Right cardiac atrium (tissue), 5 donors: ENCODE results near the gene STK38L. TPM values are rescaled to one million over a fixed set of nuclear protein-coding genes. Genes with fewer than 3 reads are reported as not detected.
"Not testable (repeated sequence)": the region's sequence is repeated elsewhere in the genome, so short reads cannot be mapped to it uniquely, and the experiment has no call there.

Source experiments
- ATAC-seq, 2 donors: fragments of 200-7000 bp; cut with Tn5 transposase; one replicate each; pipeline versions ENCODE4 v1.8.0 to v1.9.1; 2020; ENCODE audit warnings: moderate library complexity in 2 of 2, mild to moderate bottlenecking in 1 of 2
- DNase-seq, 3 donors: peaks; one replicate each; pipeline ENCODE4 v3.0.0-alpha.2; 2020
- H3K27ac ChIP-seq: one replicate; pipeline ENCODE4 v1.5.1; 2013; ENCODE audit warnings: mild to moderate bottlenecking, low read length, control low read depth, moderate library complexity
- H3K27me3 ChIP-seq: one replicate; pipeline ENCODE4 v1.6.1; 2013; ENCODE audit not compliant: control insufficient read depth, insufficient read depth
- H3K4me1 ChIP-seq: one replicate; pipeline ENCODE4 v1.6.1; 2013; ENCODE audit warnings: low read length; ENCODE audit not compliant: control insufficient read depth, insufficient read depth
- H3K4me3 ChIP-seq: one replicate; pipeline ENCODE4 v1.5.1; 2013; ENCODE audit warnings: low read length, control low read depth
- H3K9me3 ChIP-seq: one replicate; pipeline ENCODE4 v1.6.1; 2013; ENCODE audit warnings: low read length; ENCODE audit not compliant: control insufficient read depth
- WGBS: extraction: QIAGEN DNeasy Blood & Tissue Kit; methylation state at CpG from one replicate; pipeline ENCODE4 v1.1.7; 2013; 5-methylcytosine and 5-hydroxymethylcytosine counted together
- intact Hi-C, 4 donors: fragments of 100-400 bp; cut with DNase I; formaldehyde crosslinking; loops; one replicate each; pipeline versions ENCODE4 v1.11.0 to v1.14.0; 2022 to 2023
- polyA plus RNA-seq: library from polyadenylated mRNA; stranded (reverse); fragments of 200-250 nt; gene quantifications from one replicate; pipeline ENCODE4 v1.2.3, GENCODE V29; 2013
- total RNA-seq, 4 donors: library from RNA; stranded (reverse); fragmentation: NEBNext Ultra II Directional; extraction: Animal tissue kit (Norgen Biotek cat#: 25700); gene quantifications; one replicate each; pipeline ENCODE4 v1.2.1, GENCODE V29; 2021
- donor health status: healthy with polysubstance abuse.
- donor health status: DM: no; HTN: yes; CAD: no.
- donor health status: DM: no; HTN: no; CAD: no.
- donor health status: DM: no; HTN: yes; CAD: no; lungs with severe emphysema.
- donor health status: DM: yes; HTN: yes; CAD: no.

Gene STK38L
- total and polyA plus RNA-seq, 5 donors: 19.5 to 160 (median 61.6) TPM

- ATAC-seq: no peak
Observed at GRCh38 chr12:27229367-27229766, 14.7 kb upstream of the STK38L start.

DNA sequence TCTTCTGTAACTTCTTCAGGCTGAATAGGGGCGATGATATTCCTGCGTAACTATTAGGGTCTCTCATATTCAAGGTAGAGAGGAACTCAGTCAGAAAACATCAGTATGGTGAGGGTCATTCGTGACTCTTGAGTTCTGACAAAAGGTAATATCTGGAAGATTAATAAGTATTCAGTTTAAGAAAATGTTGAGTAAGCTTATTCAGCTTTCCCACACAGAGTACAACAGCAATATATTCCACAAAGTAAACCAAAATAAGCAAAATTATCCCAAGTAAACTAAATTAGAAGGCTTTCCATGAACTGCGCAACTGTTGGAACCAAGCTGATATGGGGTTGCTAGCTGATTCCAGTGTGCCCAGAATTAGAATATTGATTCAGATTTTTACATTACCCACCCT is 12.7 kb upstream of the STK38L start:
- ATAC-seq, H3K4me1 ChIP-seq, H3K27me3 ChIP-seq, DNase-seq, intact Hi-C loops, H3K27ac ChIP-seq, H3K4me3 ChIP-seq, H3K9me3 ChIP-seq: not testable (repeated sequence)
- WGBS: 67% methylated on average over 4 of the region's 4 CpGs

More at GRCh38 chr12:27229367-27229766, 14.7 kb upstream of the STK38L start:
- 63% methylated on average over 1 of the region's 1 CpG for WGBS
- H3K9me3 ChIP-seq: no peaks in the 10 kb centered on the region
- no peak for DNase-seq
- H3K4me3 ChIP-seq: no peak overlapping the region
- no peak overlapping the region for H3K27ac ChIP-seq
- H3K4me1 ChIP-seq: peaks cover 4% of the 10 kb centered on the region
- intact Hi-C loops: loop anchor here in 1 of 4 donors (10.0 kb wide), 1 partner anchor 85 kb away; no protein-coding TSS in a partner anchor
- no peaks in the 10 kb centered on the region for H3K27me3 ChIP-seq

- DNase-seq (no peak), ATAC-seq (no peak)
- intact Hi-C loops: no loop called here
- Histone ChIP-seq H3K4me3 (no peak overlapping the region), H3K4me1 (no peaks in the 10 kb centered on the region), H3K27me3 (no peaks in the 10 kb centered on the region), H3K27ac (no peak overlapping the region), H3K9me3 (no peaks in the 10 kb centered on the region)
- WGBS: 94% methylated on average over 4 of the region's 4 CpGs
Observed at GRCh38 chr12:27233814-27234213, 10.3 kb upstream of the STK38L start.

- Histone ChIP-seq H3K4me3 (no peak overlapping the region), H3K4me1 (no peaks in the 10 kb centered on the region), H3K27ac (no peak overlapping the region), H3K9me3 (no peaks in the 10 kb centered on the region), H3K27me3 (no peaks in the 10 kb centered on the region)
- intact Hi-C loops: no loop called here
- ATAC-seq: no peak
- no peak for DNase-seq
- WGBS: 88% methylated on average over 3 of the region's 3 CpGs
Observed at GRCh38 chr12:27236498-27236897, 7.6 kb upstream of the STK38L start.

DNA sequence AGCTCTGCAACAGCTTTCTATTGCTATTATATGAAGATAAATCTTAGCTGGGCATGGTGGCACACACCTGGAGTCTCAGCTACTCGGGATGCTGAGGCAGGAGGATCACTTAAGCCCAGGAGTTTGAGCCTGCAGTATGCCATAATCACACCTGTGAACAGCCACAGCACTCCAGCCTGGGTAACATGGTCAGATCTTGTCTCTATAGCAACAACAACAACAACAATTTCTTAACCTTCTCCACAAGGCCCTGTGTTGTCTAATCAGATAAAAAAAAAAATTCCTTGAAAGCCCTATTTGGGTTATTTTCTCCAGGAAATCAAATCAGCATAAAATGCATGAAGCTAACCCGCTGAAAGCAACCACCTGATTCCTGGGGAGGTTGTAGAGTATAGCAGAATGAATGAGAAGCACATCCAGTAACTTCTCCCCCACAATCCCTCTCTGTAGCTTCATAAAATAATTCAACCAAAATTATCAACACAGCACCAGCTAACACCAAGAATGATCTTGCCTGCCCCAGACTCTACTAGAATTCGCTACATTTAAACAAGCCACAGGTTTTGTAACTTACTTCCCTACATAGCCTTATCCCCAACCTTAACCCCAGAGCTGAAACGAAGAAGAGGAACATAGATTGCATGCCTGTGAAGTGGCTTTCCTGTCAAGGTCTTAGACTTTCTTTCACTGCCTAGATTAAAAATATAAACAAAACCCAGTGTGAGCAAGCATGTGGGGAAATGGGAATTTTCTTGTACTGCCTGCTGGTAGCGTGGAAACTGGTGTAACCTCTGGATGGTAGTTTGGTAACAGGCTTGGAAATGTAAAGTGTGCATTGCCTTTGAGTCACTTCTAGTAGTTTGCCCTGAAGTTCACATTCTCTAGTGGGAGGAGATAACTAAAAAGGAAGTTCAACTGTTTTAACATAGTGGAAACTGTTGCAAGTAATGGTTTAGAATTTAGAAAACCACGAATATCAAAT is 6.0 kb upstream of the STK38L start:
- Histone ChIP-seq H3K27me3 (no peaks in the 10 kb centered on the region), H3K9me3 (no peaks in the 10 kb centered on the region), H3K4me3 (no peak overlapping the region), H3K27ac (peak overlapping the region; percentile 26), H3K4me1 (no peaks in the 10 kb centered on the region)
- intact Hi-C loops: no loop called here
- WGBS: 75% methylated on average over 6 of the region's 6 CpGs
- ATAC-seq (peak; percentile 16 to 62), DNase-seq (no peak)

DNA sequence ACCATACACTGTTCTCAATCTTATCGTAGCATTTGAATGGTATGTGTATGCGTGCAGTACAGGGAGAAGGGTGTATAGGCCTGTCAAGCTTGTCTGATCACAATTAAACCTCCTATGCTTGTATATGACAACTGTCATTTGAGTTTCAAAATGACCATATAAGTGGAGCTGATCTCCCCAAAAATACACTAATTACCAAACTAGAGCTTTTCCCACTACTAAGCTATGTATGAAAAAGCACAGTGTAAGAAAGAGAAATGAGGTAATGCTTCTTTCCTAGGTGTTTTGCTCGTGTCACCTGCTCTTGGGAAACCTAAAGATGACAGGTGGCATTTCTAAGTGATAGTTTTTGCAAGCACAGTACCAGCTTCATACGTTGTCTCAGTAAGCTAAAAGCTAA is 1.1 kb upstream of the STK38L start:
- intact Hi-C loops: loop anchor here in 2 of 4 donors (10.0 kb wide), 2 partner anchors 48 to 52 kb away; no protein-coding TSS in a partner anchor
- H3K4me3 ChIP-seq: no peak overlapping the region
- 97% methylated on average over 4 of the region's 4 CpGs for whole genome bisulfite sequencing
- no peak overlapping the region for H3K27ac ChIP-seq
- H3K9me3 ChIP-seq: no peaks in the 10 kb centered on the region
- ATAC-seq (no peak), DNase-seq (no peak)
- no peaks in the 10 kb centered on the region for H3K4me1 ChIP-seq
- H3K27me3 ChIP-seq: no peaks in the 10 kb centered on the region

GRCh38 chr12:27244689-27245488 is 803 bp downstream of the STK38L start:
- ATAC-seq: no peak
- no peak for DNase-seq
- intact Hi-C loops: loop anchor here in 2 of 4 donors (5.0 to 10.0 kb wide), 3 partner anchors 50 to 52 kb away; no protein-coding TSS in a partner anchor

DNA sequence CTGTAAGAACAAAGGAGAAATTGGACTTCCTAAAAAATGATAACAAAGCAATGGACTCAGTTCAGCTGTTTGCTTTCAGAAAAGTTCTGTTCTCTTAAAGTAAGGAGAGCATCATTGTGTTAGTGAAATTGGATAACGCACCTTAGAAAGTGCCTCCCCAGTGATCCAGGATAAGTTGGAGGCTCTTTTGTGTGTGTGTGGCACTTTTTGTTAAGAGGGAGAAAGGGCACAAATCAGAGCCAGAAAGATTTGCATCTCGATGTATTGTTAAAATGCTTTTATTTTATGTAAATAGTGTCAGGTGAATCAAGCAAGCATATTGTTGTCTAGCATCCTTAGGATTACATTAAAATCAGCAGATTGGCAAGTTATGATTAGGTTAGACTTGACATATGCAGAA is 2.1 kb downstream of the STK38L start:
- Histone ChIP-seq H3K4me3 (peak overlapping the region; percentile 81), H3K27me3 (no peaks in the 10 kb centered on the region), H3K4me1 (no peaks in the 10 kb centered on the region), H3K27ac (no peak overlapping the region), H3K9me3 (no peaks in the 10 kb centered on the region)
- intact Hi-C loops: loop anchor here in 2 of 4 donors (5.0 to 10.0 kb wide), 3 partner anchors 49 to 51 kb away; no protein-coding TSS in a partner anchor
- WGBS: 54% methylated on average over 2 of the region's 2 CpGs
- no peak for DNase-seq
- no peak for ATAC-seq

More at GRCh38 chr12:27244689-27245488, 803 bp downstream of the STK38L start:
- Histone ChIP-seq H3K9me3 (no peaks in the 10 kb centered on the region), H3K4me3 (peak overlapping the region; percentile 81), H3K4me1 (no peaks in the 10 kb centered on the region), H3K27ac (peak overlapping the region; percentile 69), H3K27me3 (no peaks in the 10 kb centered on the region)
- WGBS: 5% methylated on average over 18 of the region's 18 CpGs

DNA sequence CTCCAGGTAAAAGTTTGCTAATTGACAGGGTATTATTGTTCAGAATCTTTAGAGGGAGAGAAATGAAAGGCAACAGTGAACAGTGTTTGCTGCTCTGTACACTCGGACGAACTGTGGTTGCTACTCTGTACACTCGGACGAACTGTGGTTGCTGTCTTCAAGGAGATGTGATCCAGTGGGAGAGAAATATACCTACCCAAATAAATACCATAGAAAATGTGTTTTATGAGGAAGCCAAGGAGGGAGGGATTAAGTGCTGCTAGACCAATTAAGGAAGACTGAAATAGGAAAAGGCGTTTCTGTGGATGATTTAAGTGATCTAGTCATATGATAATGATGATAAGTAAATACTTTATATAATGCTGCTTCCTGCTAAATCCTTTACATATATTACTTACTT is 2.7 kb downstream of the STK38L start:
- ATAC-seq: no peak
- Histone ChIP-seq H3K27me3 (no peaks in the 10 kb centered on the region), H3K4me1 (no peaks in the 10 kb centered on the region), H3K9me3 (no peaks in the 10 kb centered on the region), H3K27ac (no peak overlapping the region), H3K4me3 (peak overlapping the region; percentile 81)
- DNase-seq: no peak
- 61% methylated on average over 5 of the region's 5 CpGs for WGBS
- intact Hi-C loops: loop anchor here in 2 of 4 donors (5.0 to 10.0 kb wide), 3 partner anchors 48 to 52 kb away; no protein-coding TSS in a partner anchor

GRCh38 chr12:27252934-27253333 is 8.8 kb downstream of the STK38L start:
- no peaks in the 10 kb centered on the region for H3K27me3 ChIP-seq
- ATAC-seq (no peak), DNase-seq (no peak)
- H3K4me3 ChIP-seq: no peak overlapping the region
- H3K9me3 ChIP-seq: no peaks in the 10 kb centered on the region
- WGBS: 79% methylated on average over 2 of the region's 2 CpGs
- H3K4me1 ChIP-seq: peaks cover 5% of the 10 kb centered on the region
- H3K27ac ChIP-seq: no peak overlapping the region
- intact Hi-C loops: no loop called here
